GM18505 (cell line): ENCODE results near the gene AKR1B1.

Source experiments
- ATAC-seq: cut with Tn5 transposase; IDR thresholded peaks from one replicate; pipeline ENCODE4 v1.9.1; 2021; ENCODE audit not compliant: unreplicated experiment
- POLR2A ChIP-seq: IDR thresholded peaks from 4 replicates; pipeline ENCODE4 v1.6.1; 2011; ENCODE audit warnings: borderline replicate concordance; ENCODE audit not compliant: insufficient read depth, insufficient read length; ENCODE audit errors: extremely low read depth

The AKR1B1 gene

DNA sequence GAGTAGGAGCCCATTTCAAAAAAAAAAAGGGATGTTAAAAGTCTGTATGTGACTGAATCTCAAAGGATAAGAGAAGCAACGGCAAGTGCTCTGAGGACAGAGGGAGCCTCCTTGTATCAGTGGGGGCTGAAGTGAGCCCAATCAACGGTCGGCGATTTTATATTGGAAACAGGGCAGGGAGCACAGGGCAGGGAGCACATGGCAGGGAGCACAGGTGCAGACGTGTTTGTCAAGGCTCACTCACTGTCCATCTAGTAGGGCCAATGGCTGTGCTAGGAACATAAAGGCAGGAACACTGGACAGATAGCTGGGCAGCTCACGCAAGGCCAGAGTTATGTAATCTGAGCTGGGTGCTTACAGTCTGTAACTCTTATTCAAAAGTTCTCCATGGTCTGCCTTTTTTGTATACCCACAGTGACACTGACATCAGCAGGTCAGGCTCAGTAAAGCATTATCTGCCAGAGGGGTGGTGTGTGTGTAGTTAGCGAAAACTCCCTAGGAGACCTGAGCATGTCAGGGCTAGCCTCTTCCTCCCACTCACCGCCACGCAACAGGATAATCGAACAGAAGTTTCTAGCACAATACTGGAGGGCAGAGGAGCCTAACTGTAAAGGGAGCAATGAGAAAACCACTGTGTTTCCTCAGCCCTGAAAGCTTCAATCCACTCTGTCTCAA lies 15.4 kb downstream of the AKR1B1 start:
- TF ChIP-seq POLR2A = no peak
- no peak for ATAC-seq

- TF ChIP-seq POLR2A = no peak
- no peak for ATAC-seq
Measured at GRCh38 chr7:134442441-134443220, 16.3 kb downstream of the AKR1B1 start.

GRCh38 chr7:134441264-134441663 lies 17.6 kb downstream of the AKR1B1 start:
- TF ChIP-seq POLR2A = no peak
- ATAC-seq = no peak

DNA sequence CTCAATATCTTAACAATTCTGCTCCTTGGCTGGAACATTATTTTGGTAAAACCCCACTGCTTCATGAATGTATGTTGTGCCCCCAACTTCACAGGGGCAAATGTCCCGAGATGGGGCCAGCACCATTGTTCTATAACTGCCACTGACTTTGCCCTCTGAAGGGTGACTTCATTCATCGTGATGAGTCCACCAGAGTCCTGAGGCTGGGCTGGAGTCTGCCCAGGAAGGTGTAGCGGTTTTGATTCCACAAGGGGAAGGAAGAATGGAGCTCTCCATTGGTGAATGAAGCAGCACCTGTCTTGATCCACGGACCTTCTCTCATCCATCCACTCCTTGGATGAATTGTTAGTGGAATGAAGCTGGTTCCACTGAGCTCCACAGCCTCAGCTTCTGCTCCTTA lies 18.4 kb downstream of the AKR1B1 start:
- no peak for TF ChIP-seq POLR2A
- no peak for ATAC-seq

GRCh38 chr7:134440067-134440466 lies 18.8 kb downstream of the AKR1B1 start:
- ATAC-seq = no peak
- TF ChIP-seq POLR2A = no peak

DNA sequence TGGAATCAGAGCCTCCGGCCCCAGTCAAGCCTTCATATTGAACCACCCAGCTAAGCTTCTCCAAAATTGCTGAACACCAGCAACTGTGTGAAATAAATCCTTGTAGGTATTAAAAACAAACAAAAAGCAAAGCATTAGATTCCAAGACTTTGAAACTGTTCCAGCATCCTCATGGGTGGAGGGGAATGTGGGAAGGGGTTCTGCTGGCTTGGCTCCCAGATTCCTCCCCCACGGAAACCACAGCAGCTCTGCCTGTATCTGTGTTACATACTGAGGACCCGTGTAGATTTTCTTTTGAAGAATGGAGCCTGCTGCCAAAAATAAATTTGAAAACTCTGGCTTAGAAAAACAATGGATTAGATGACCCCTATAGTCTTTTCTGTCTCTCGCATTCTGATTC lies 20.0 kb downstream of the AKR1B1 start:
- no peak for ATAC-seq
- no peak for TF ChIP-seq POLR2A

- TF ChIP-seq POLR2A = no peak
- ATAC-seq = no peak
Measured at GRCh38 chr7:134435161-134435920, 23.6 kb downstream of the AKR1B1 start.

GRCh38 chr7:134434701-134435100 lies 24.2 kb downstream of the AKR1B1 start:
- ATAC-seq = no peak
- TF ChIP-seq POLR2A = no peak

DNA sequence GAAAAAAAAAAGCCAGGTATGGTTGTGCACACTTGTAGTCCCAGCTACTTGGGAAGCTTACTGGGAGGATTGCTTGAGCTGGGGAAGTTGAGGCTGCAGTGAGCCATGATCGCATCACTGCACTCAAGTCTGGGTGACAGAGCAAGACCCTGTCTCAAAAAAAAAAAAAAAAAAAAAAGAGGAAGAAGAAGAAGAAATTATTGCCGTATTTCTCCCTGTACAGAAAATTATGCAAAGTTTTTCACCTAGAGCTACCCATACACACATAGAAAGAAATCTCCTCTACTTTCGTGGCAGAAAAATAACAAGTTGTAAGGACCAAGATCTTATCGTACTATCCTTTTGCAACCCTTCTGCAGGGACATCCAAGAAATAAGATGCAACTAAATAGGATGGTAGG lies 25.5 kb downstream of the AKR1B1 start:
- no peak for ATAC-seq
- no peak for TF ChIP-seq POLR2A

DNA sequence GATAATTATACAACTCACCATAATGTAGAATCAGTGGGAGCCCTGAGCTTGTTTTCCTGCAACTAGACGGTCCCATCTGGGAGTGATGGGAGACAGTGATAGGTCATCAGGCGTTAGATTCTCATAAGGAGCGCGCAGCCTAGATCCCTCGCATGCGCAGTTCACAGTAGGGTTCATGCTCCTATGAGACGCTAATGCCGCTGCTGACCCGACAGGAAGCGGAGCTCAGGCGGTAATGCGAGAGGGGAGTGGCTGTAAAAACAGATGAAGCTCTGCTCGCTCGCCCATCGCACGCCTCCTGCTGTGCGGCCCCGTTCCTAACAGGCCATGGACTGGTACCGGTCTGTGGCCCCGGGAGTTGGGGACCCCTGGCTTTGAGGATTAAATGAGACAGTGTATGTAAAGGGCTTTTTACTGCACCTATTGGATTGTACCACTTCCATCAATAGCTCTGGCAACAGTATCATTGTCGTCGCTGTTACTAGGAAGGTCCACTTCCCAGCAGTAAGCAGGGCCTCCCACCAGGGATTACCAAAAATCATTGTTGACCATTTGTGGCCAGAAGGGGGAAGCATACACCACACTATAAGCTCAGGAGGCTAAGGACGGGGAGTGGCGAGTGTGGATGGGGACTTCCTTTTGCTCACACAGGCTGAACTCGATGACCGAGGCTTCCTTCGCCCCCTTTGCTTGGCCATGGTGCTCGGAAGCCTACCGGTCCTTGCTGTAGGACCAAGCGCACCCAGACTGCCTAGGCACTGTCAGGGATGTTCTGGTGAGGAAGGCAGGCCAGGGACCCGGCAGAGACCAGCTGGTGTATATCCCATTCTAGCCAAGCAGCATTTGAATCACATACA lies 26.4 kb downstream of the AKR1B1 start:
- peak; percentile 94 for ATAC-seq
- TF ChIP-seq POLR2A = no peak

DNA sequence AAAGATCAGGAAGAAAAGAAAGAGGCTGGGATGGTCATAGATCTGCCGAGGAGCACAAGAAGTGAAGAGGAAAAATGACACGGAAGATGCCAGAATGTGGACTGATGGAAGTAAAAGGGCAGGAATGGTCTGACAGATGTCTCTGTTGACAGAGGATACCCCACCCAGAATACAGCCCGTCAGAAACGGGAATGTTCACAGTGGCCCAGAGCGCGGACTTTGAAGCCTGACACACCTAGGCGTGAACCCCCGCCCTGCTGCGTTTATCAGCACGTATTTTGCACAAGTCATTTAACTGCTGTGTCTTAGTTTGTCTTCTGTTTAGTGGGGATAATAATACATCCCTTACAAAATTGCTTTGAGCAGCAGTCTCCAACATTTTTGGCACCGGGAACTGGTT lies 27.1 kb downstream of the AKR1B1 start:
- no peak for ATAC-seq

GRCh38 chr7:134429481-134429880 lies 29.4 kb downstream of the AKR1B1 start:
- no peak for ATAC-seq
- no peak for TF ChIP-seq POLR2A

More for the DNA sequence above, 27.1 kb downstream of the AKR1B1 start:
- TF ChIP-seq POLR2A = no peak

DNA sequence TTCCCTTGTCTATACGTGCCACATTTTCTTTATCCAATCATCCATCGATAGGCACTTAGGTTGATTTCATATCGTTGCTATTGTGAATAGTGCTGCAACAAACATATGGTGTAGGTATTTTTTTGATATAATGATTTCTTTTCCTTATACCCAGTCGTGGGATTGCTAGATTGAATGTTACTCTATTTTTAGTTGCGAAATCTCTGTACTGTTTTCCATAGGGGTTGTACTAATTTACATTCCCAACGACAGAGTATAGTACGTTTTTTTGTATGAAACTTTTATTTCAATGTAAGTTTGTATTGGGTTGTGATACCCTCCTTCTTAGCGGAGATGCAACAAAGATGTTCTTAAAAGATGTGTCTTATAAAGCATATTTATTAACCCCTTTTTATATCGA lies 30.0 kb downstream of the AKR1B1 start:
- no peak for ATAC-seq

More for the DNA sequence above, 30.0 kb downstream of the AKR1B1 start:
- no peak for TF ChIP-seq POLR2A
